Mucosa of rectum (tissue), 2 donors: Measurements from ENCODE around the gene BBS5.
"Not testable (repeated sequence)": the region's sequence is repeated elsewhere in the genome, so short reads cannot be mapped to it uniquely, and the experiment has no call there.

Source experiments
- H3K27ac ChIP-seq, 2 donors: one replicate each; pipeline ENCODE4 v1.7.0; 2013; ENCODE audit warnings: inconsistent platforms in 2 of 2, low read depth in 2 of 2, low read length in 2 of 2
- H3K27me3 ChIP-seq, 2 donors: one replicate each; pipeline ENCODE4 v1.7.0; 2013; ENCODE audit warnings: low read length in 2 of 2; ENCODE audit not compliant: control insufficient read depth in 2 of 2, insufficient read depth in 2 of 2
- H3K36me3 ChIP-seq, 2 donors: one replicate each; pipeline ENCODE4 v1.7.0; 2013; ENCODE audit warnings: low read length in 2 of 2; ENCODE audit not compliant: control insufficient read depth in 2 of 2, insufficient read depth in 2 of 2
- H3K4me1 ChIP-seq, 2 donors: one replicate each; pipeline ENCODE4 v1.7.0; 2013; ENCODE audit warnings: low read length in 2 of 2, mild to moderate bottlenecking in 1 of 2; ENCODE audit not compliant: control insufficient read depth in 2 of 2, insufficient read depth in 2 of 2
- H3K4me3 ChIP-seq, 2 donors: one replicate each; pipeline ENCODE4 v1.7.0; 2013; ENCODE audit warnings: low read length in 2 of 2
- H3K9ac ChIP-seq, 2 donors: one replicate each; pipeline ENCODE4 v1.7.0; 2013; ENCODE audit warnings: low read length in 2 of 2, low read depth in 1 of 2, mild to moderate bottlenecking in 1 of 2
- H3K9me3 ChIP-seq, 2 donors: one replicate each; pipeline ENCODE4 v1.7.0; 2013; ENCODE audit warnings: low read length in 2 of 2; ENCODE audit not compliant: control insufficient read depth in 2 of 2
- donor health status: healthy.
- donor health status: Normal muscosa, but diverticular disease.

The BBS5 gene

GRCh38 chr2:169509955-169510354 lies 30.7 kb downstream of the BBS5 start:
- H3K4me1 ChIP-seq: no peaks in the 10 kb centered on the region
- H3K4me3 ChIP-seq: no peak overlapping the region
- H3K27me3 ChIP-seq: no peaks in the 10 kb centered on the region
- H3K9ac ChIP-seq: no peak overlapping the region
- no peaks in the 10 kb centered on the region for H3K9me3 ChIP-seq
- H3K36me3 ChIP-seq: no peaks in the 10 kb centered on the region
- H3K27ac ChIP-seq: no peak overlapping the region

GRCh38 chr2:169510496-169510895 lies 31.2 kb downstream of the BBS5 start:
- no peak overlapping the region for H3K27ac ChIP-seq
- no peak overlapping the region for H3K9ac ChIP-seq
- H3K4me1 ChIP-seq: no peaks in the 10 kb centered on the region
- no peaks in the 10 kb centered on the region for H3K36me3 ChIP-seq
- no peaks in the 10 kb centered on the region for H3K9me3 ChIP-seq
- no peaks in the 10 kb centered on the region for H3K27me3 ChIP-seq
- no peak overlapping the region for H3K4me3 ChIP-seq

DNA sequence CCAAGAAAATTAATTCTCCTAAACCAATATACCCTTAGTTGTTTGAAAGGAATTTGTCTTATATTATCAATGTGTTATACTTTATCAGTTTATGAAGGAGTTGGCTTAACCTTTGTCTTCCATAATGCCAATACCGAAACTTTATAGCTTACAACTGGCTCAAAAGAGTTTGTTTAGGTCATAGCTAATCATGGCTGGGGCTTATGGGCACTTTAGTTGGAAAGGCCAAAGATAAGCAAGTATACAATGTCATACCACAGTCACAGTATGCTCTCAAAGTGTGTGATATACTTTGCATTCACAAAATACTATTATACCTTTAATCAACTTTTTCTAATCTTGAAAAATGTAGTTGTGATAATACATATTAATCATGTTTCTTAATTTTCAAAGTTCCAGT lies 32.5 kb downstream of the BBS5 start:
- H3K36me3 ChIP-seq: no peaks in the 10 kb centered on the region
- no peaks in the 10 kb centered on the region for H3K9me3 ChIP-seq
- no peaks in the 10 kb centered on the region for H3K27me3 ChIP-seq
- H3K27ac ChIP-seq: no peak overlapping the region
- H3K4me1 ChIP-seq: no peaks in the 10 kb centered on the region
- no peak overlapping the region for H3K9ac ChIP-seq
- H3K4me3 ChIP-seq: no peak overlapping the region

DNA sequence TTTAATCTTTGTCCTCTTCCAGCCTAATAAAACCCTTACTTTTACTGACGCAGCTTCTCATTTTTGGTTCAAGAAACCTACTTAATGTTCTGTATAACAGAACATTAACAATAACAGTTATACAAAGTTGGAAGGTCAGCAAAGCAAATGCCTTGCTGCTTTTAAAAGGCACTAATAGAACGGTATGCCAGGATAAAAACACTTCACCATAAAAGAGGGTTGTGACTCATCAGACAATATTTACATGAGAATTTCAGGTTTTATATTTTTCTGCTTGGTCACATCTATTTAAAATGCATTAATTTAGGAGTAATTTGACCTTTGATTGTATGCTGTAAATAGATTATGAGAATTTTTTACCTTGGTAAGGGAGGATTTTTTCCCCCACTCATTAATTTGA lies 33.2 kb downstream of the BBS5 start:
- no peak overlapping the region for H3K9ac ChIP-seq
- no peaks in the 10 kb centered on the region for H3K4me1 ChIP-seq
- no peak overlapping the region for H3K27ac ChIP-seq
- no peaks in the 10 kb centered on the region for H3K36me3 ChIP-seq
- no peak overlapping the region for H3K4me3 ChIP-seq
- no peaks in the 10 kb centered on the region for H3K27me3 ChIP-seq
- H3K9me3 ChIP-seq: no peaks in the 10 kb centered on the region

- Histone ChIP-seq H3K27ac (no peak overlapping the region), H3K9ac (no peak overlapping the region), H3K27me3 (no peaks in the 10 kb centered on the region), H3K36me3 (no peaks in the 10 kb centered on the region), H3K4me3 (no peak overlapping the region), H3K4me1 (no peaks in the 10 kb centered on the region), H3K9me3 (no peaks in the 10 kb centered on the region)
Observed at GRCh38 chr2:169513094-169513493, 33.8 kb downstream of the BBS5 start.

GRCh38 chr2:169513926-169514325 lies 34.6 kb downstream of the BBS5 start:
- no peaks in the 10 kb centered on the region for H3K9me3 ChIP-seq
- H3K4me3 ChIP-seq: no peak overlapping the region
- H3K36me3 ChIP-seq: no peaks in the 10 kb centered on the region
- H3K9ac ChIP-seq: no peak overlapping the region
- no peaks in the 10 kb centered on the region for H3K4me1 ChIP-seq
- no peaks in the 10 kb centered on the region for H3K27me3 ChIP-seq
- no peak overlapping the region for H3K27ac ChIP-seq

DNA sequence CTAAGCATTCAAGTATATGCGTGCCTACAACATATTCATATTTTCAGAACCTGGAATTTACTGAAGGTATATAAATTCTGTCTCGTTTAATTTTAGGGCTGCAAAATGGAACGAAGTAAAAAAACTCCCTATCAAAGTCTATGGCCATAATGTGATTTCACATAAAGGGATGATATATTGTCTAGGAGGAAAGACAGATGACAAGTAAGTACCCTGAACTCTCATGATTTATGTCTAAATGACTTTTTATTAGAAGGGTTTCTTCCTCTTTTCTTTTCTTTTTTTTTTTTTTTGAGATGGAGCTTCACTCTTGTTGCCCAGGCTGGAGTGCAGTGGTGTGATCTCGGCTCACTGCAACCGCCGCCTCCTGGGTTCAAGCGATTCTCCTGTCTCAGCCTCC lies 35.5 kb downstream of the BBS5 start:
- H3K4me3 ChIP-seq, H3K27ac ChIP-seq, H3K27me3 ChIP-seq, H3K9ac ChIP-seq, H3K36me3 ChIP-seq, H3K9me3 ChIP-seq, H3K4me1 ChIP-seq: not testable (repeated sequence)

DNA sequence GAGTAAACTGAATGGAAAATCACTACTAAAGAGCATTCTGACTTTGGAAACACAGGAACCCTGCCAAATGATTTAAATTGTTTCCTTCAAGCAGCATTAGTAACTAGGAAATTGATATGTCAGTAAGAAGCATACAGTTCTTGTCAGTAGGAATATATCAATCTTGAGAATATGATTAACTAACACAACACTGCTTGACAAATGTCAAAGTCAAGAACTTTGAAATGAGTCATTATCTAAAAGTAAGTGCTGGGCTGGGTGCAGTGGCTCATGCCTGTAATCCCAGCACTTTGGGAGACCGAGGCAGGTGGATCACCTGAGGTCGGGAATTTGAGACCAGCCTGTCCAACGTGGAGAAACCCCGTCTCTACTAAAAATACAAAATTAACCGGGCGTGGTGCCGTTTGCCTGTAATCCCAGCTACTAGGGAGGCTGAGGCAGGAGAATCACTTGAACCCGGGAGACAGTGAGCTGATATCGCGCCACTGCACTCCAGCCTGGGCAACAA lies 37.2 kb downstream of the BBS5 start:
- not testable (repeated sequence) for H3K4me1 ChIP-seq, H3K36me3 ChIP-seq, H3K27ac ChIP-seq, H3K4me3 ChIP-seq, H3K27me3 ChIP-seq, H3K9ac ChIP-seq, H3K9me3 ChIP-seq

DNA sequence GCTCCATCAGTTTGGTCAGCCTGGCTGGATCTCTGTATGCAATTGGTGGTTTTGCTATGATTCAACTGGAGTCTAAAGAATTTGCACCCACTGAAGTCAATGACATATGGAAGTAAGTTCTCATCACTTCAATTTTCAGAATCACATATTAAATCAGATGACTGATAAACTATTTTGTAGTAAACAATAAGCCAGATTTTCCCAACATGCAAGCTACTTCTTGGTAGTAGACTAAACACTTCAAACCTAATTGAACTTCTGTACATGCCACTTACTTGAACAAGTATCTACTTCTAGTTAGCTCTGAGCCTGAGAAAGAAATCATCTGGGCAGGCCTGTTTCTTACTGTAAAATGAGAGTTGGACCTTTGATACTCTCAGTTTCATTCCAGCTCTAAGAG lies 41.6 kb downstream of the BBS5 start:
- Histone ChIP-seq H3K36me3 (no peaks in the 10 kb centered on the region), H3K9ac (no peak overlapping the region), H3K4me1 (no peaks in the 10 kb centered on the region), H3K27ac (no peak overlapping the region), H3K4me3 (no peak overlapping the region), H3K27me3 (no peaks in the 10 kb centered on the region), H3K9me3 (no peaks in the 10 kb centered on the region)

GRCh38 chr2:169523681-169524080 lies 44.4 kb downstream of the BBS5 start:
- Histone ChIP-seq H3K9me3 (no peaks in the 10 kb centered on the region), H3K4me3 (no peak overlapping the region), H3K27me3 (no peaks in the 10 kb centered on the region), H3K36me3 (peaks cover 0 to 6% of the 10 kb centered on the region in 2 donors), H3K4me1 (no peaks in the 10 kb centered on the region), H3K27ac (no peak overlapping the region), H3K9ac (no peak overlapping the region)

DNA sequence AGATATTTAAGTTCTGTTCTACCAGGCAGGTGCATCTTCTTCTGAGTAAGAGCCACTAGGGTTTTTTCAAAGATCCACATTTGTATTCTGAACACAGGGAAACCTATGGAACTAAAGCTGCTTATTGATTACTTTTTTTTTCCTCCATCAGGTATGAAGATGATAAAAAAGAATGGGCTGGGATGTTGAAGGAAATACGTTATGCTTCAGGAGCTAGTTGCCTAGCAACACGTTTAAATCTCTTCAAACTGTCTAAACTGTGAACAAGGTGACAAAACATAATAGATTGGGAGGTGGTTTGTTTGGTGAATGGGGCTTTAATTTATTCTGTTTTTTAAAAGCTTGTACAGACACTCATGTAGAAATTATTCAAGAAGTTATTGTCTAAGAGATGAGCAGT lies 46.1 kb downstream of the BBS5 start:
- Histone ChIP-seq H3K9ac (no peak overlapping the region), H3K36me3 (peaks cover 0 to 18% of the 10 kb centered on the region in 2 donors), H3K4me3 (no peak overlapping the region), H3K4me1 (no peaks in the 10 kb centered on the region), H3K9me3 (no peaks in the 10 kb centered on the region), H3K27ac (no peak overlapping the region), H3K27me3 (no peaks in the 10 kb centered on the region)
